GM10266 (cell line): ENCODE results near the gene RPTOR.

Experiments used
- DNase-seq: peaks from one replicate; pipeline ENCODE4 v3.0.0; 2012; ENCODE audit errors: extremely low spot score
- CTCF ChIP-seq: IDR thresholded peaks from 2 replicates; pipeline ENCODE4 v1.5.1; 2012; ENCODE audit warnings: mild to moderate bottlenecking, low read depth; ENCODE audit not compliant: control insufficient read depth, insufficient read depth; ENCODE audit errors: missing control alignments

RPTOR gene

GRCh38 chr17:80890196-80890920 is 345.7 kb downstream of the RPTOR start:
- DNase-seq, result no peak
- TF ChIP-seq CTCF, result peak; percentile 4

GRCh38 chr17:80890921-80891396 is 346.3 kb downstream of the RPTOR start:
- TF ChIP-seq CTCF, result no peak
- DNase-seq, result no peak

- peak; percentile 35 for TF ChIP-seq CTCF
- peak; percentile 83 for DNase-seq
Observed at GRCh38 chr17:80891397-80892018, 346.9 kb downstream of the RPTOR start.

GRCh38 chr17:80892019-80892855 is 347.6 kb downstream of the RPTOR start:
- peak; percentile 95 for DNase-seq
- TF ChIP-seq CTCF, result no peak

- no peak for TF ChIP-seq CTCF
Observed at GRCh38 chr17:80892900-80893603, 348.4 kb downstream of the RPTOR start.

GRCh38 chr17:80893604-80894438 is 349.2 kb downstream of the RPTOR start:
- DNase-seq, result no peak
- no peak for TF ChIP-seq CTCF

More at GRCh38 chr17:80892900-80893603, 348.4 kb downstream of the RPTOR start:
- DNase-seq, result no peak
